CD8-positive, alpha-beta memory T cell (primary cell): Measurements from ENCODE around the gene MUC20. TPM values are rescaled to one million over a fixed set of nuclear protein-coding genes. Genes with fewer than 3 reads are reported as not detected.
A peak's percentile ranks its signal among the peaks of the same experiment; 100 is the strongest.

Source experiments
- CTCF ChIA-PET: fragments of 350-600 bp; sonication (Branson Sonifier 250); formaldehyde crosslinking; loops from one replicate; lab custom pipeline; 2021; ENCODE audit warnings: antibody characterized with exemption; lab: Charles Lee
- POLR2A ChIA-PET: fragments of 350-600 bp; sonication (Branson Sonifier 250); formaldehyde crosslinking; loops from one replicate; lab custom pipeline; 2021; ENCODE audit warnings: antibody characterized with exemption; lab: Charles Lee
- DNase-seq, 5 donors: peaks; one replicate each; pipeline versions ENCODE4 v3.0.0 to v3.0.0-alpha.2; 2020 to 2022; ENCODE audit warnings: mixed read lengths in 1 of 5
- H3K27ac ChIP-seq: one replicate; pipeline ENCODE4 v1.7.0; 2013; ENCODE audit warnings: low read depth, mild to moderate bottlenecking, low read length, moderate library complexity
- H3K27me3 ChIP-seq: 2 replicates; pipeline ENCODE4 v1.7.0; 2013; ENCODE audit warnings: low read length, mild to moderate bottlenecking; ENCODE audit not compliant: insufficient read depth, poor library complexity, severe bottlenecking
- H3K36me3 ChIP-seq: 2 replicates; pipeline ENCODE4 v1.7.0; 2013; ENCODE audit warnings: mild to moderate bottlenecking, low read length, moderate library complexity; ENCODE audit not compliant: insufficient read depth
- H3K4me1 ChIP-seq: 2 replicates; pipeline ENCODE4 v1.7.0; 2013; ENCODE audit warnings: mild to moderate bottlenecking, low read length, moderate library complexity; ENCODE audit not compliant: insufficient read depth
- H3K4me3 ChIP-seq: 2 replicates; pipeline ENCODE4 v1.7.0; 2013; ENCODE audit warnings: mild to moderate bottlenecking, low read length
- H3K9me3 ChIP-seq: 2 replicates; pipeline ENCODE4 v1.7.0; 2013; ENCODE audit warnings: mild to moderate bottlenecking, low read length
- H3K27ac Mint-ChIP-seq, 8 donors: one replicate each; pipeline ENCODE4 v1.8.0; 2020 to 2021; ENCODE audit warnings: mixed read lengths in 8 of 8, mild to moderate bottlenecking in 6 of 8, inconsistent platforms in 3 of 8, moderate library complexity in 3 of 8
- H3K27me3 Mint-ChIP-seq, 2 donors: one replicate each; pipeline ENCODE4 v1.8.0; 2020 to 2021; ENCODE audit warnings: mixed read lengths in 2 of 2, mild to moderate bottlenecking in 1 of 2, moderate library complexity in 1 of 2
- H3K36me3 Mint-ChIP-seq, 3 donors: one replicate each; pipeline ENCODE4 v1.8.0; 2020 to 2021; ENCODE audit warnings: mixed read lengths in 3 of 3, inconsistent platforms in 1 of 3, mild to moderate bottlenecking in 1 of 3
- H3K4me1 Mint-ChIP-seq, 3 donors: one replicate each; pipeline ENCODE4 v1.8.0; 2020 to 2021; ENCODE audit warnings: mixed read lengths in 3 of 3, inconsistent platforms in 1 of 3, mild to moderate bottlenecking in 1 of 3
- H3K4me3 Mint-ChIP-seq, 7 donors: one replicate each; pipeline ENCODE4 v1.8.0; 2020 to 2021; ENCODE audit warnings: mixed read lengths in 7 of 7, mild to moderate bottlenecking in 6 of 7, moderate library complexity in 4 of 7, inconsistent platforms in 2 of 7
- H3K9me3 Mint-ChIP-seq, 5 donors: one replicate each; pipeline ENCODE4 v1.8.0; 2020 to 2022; ENCODE audit warnings: mixed read lengths in 5 of 5, mild to moderate bottlenecking in 3 of 5, moderate library complexity in 2 of 5, inconsistent platforms in 1 of 5
- polyA plus RNA-seq: library from polyadenylated mRNA; unstranded; fragments of 300-500 nt; fragmentation: Illumina TruSeq; gene quantifications from one replicate; pipeline ENCODE4 v1.2.3, GENCODE V29; 2021
- total RNA-seq, 2 experiments: library from RNA; stranded (reverse); gene quantifications; one replicate each; pipeline ENCODE4 v1.2.3, GENCODE V29; 2021

The MUC20 gene
- total and polyA plus RNA-seq, 3 experiments from 2014 or later = 0.95 to 0.96 TPM; not detected in 1

GRCh38 chr3:195761567-195762248, 40.9 kb downstream of the MUC20 start:
- Mint-ChIP-seq H3K4me3 (peak overlapping the region in 1 of 7 donors; percentile 26), H3K27me3 (peaks cover 22 to 56% of the 10 kb centered on the region in 2 donors), H3K9me3 (no peaks in the 10 kb centered on the region), H3K36me3 (no peaks in the 10 kb centered on the region), H3K27ac (no peak overlapping the region), H3K4me1 (peaks cover 3 to 5% (median 5%) of the 10 kb centered on the region in 3 donors)
- ChIA-PET POLR2A (no interaction called here), CTCF (no interaction called here)
- Histone ChIP-seq H3K27ac (no peak overlapping the region), H3K9me3 (no peaks in the 10 kb centered on the region), H3K4me3 (no peak overlapping the region), H3K4me1 (no peaks in the 10 kb centered on the region), H3K36me3 (no peaks in the 10 kb centered on the region), H3K27me3 (peaks cover 3% of the 10 kb centered on the region)
- no peak for DNase-seq

GRCh38 chr3:195762249-195762585, 41.4 kb downstream of the MUC20 start:
- DNase-seq = no peak
- Histone ChIP-seq H3K27ac (no peak overlapping the region), H3K4me3 (no peak overlapping the region), H3K9me3 (no peaks in the 10 kb centered on the region), H3K36me3 (no peaks in the 10 kb centered on the region), H3K4me1 (no peaks in the 10 kb centered on the region), H3K27me3 (peaks cover 3% of the 10 kb centered on the region)
- Mint-ChIP-seq H3K27ac (no peak overlapping the region), H3K4me3 (no peak overlapping the region), H3K9me3 (no peaks in the 10 kb centered on the region), H3K36me3 (no peaks in the 10 kb centered on the region), H3K27me3 (peaks cover 20 to 51% of the 10 kb centered on the region in 2 donors), H3K4me1 (peaks cover 0 to 3% (median 0%) of the 10 kb centered on the region in 3 donors)
- CTCF ChIA-PET = no interaction called here
- POLR2A ChIA-PET = no interaction called here

GRCh38 chr3:195762611-195763010, 41.8 kb downstream of the MUC20 start:
- H3K36me3 Mint-ChIP-seq = no peaks in the 10 kb centered on the region
- Histone ChIP-seq H3K4me3 (no peak overlapping the region), H3K36me3 (no peaks in the 10 kb centered on the region), H3K27ac (no peak overlapping the region), H3K9me3 (no peaks in the 10 kb centered on the region), H3K27me3 (peaks cover 3% of the 10 kb centered on the region), H3K4me1 (no peaks in the 10 kb centered on the region)
- no peak overlapping the region for H3K27ac Mint-ChIP-seq
- POLR2A ChIA-PET = no interaction called here
- peaks cover 0 to 2% (median 0%) of the 10 kb centered on the region in 3 donors for H3K4me1 Mint-ChIP-seq
- CTCF ChIA-PET = no interaction called here
- no peak for DNase-seq
- H3K27me3 Mint-ChIP-seq = peaks cover 18 to 49% of the 10 kb centered on the region in 2 donors
- H3K4me3 Mint-ChIP-seq = no peak overlapping the region
- no peaks in the 10 kb centered on the region for H3K9me3 Mint-ChIP-seq

GRCh38 chr3:195763076-195763830, 42.5 kb downstream of the MUC20 start:
- ChIA-PET POLR2A (no interaction called here), CTCF (no interaction called here)
- Mint-ChIP-seq H3K27ac (no peak overlapping the region), H3K4me1 (no peaks in the 10 kb centered on the region), H3K36me3 (no peaks in the 10 kb centered on the region), H3K9me3 (no peaks in the 10 kb centered on the region), H3K27me3 (peaks cover 12 to 44% of the 10 kb centered on the region in 2 donors), H3K4me3 (no peak overlapping the region)
- Histone ChIP-seq H3K4me3 (no peak overlapping the region), H3K27ac (no peak overlapping the region), H3K4me1 (no peaks in the 10 kb centered on the region), H3K27me3 (no peaks in the 10 kb centered on the region), H3K36me3 (no peaks in the 10 kb centered on the region), H3K9me3 (no peaks in the 10 kb centered on the region)
- no peak for DNase-seq

- no peaks in the 10 kb centered on the region for H3K4me1 ChIP-seq
- ChIA-PET POLR2A (no interaction called here), CTCF (no interaction called here)
- no peaks in the 10 kb centered on the region for H3K27me3 ChIP-seq
- no peak overlapping the region for H3K4me3 Mint-ChIP-seq
- DNase-seq = no peak
- H3K4me3 ChIP-seq = no peak overlapping the region
- H3K9me3 Mint-ChIP-seq = no peaks in the 10 kb centered on the region
- H3K27ac ChIP-seq = no peak overlapping the region
- H3K36me3 Mint-ChIP-seq = no peaks in the 10 kb centered on the region
- H3K9me3 ChIP-seq = no peaks in the 10 kb centered on the region
- H3K36me3 ChIP-seq = no peaks in the 10 kb centered on the region
- H3K27ac Mint-ChIP-seq = peak overlapping the region in 2 of 8 donors; percentile 19 to 24
- no peaks in the 10 kb centered on the region for H3K4me1 Mint-ChIP-seq
- peaks cover 12 to 39% of the 10 kb centered on the region in 2 donors for H3K27me3 Mint-ChIP-seq
These were observed 43.4 kb downstream of the MUC20 start for GRCh38 chr3:195763843-195764825.

GRCh38 chr3:195764961-195765706, 44.4 kb downstream of the MUC20 start:
- H3K27ac ChIP-seq = no peak overlapping the region
- no peak for DNase-seq
- Mint-ChIP-seq H3K9me3 (no peaks in the 10 kb centered on the region), H3K27ac (no peak overlapping the region), H3K4me1 (no peaks in the 10 kb centered on the region), H3K27me3 (peaks cover 12 to 29% of the 10 kb centered on the region in 2 donors), H3K36me3 (no peaks in the 10 kb centered on the region), H3K4me3 (no peak overlapping the region)
- no peaks in the 10 kb centered on the region for H3K4me1 ChIP-seq
- CTCF ChIA-PET = no interaction called here
- H3K27me3 ChIP-seq = no peaks in the 10 kb centered on the region
- H3K36me3 ChIP-seq = no peaks in the 10 kb centered on the region
- no peaks in the 10 kb centered on the region for H3K9me3 ChIP-seq
- no peak overlapping the region for H3K4me3 ChIP-seq
- POLR2A ChIA-PET = no interaction called here

GRCh38 chr3:195766671-195767070, 45.9 kb downstream of the MUC20 start:
- Mint-ChIP-seq H3K4me1 (no peaks in the 10 kb centered on the region), H3K36me3 (no peaks in the 10 kb centered on the region), H3K4me3 (no peak overlapping the region), H3K27me3 (peaks cover 5 to 16% of the 10 kb centered on the region in 2 donors), H3K27ac (no peak overlapping the region), H3K9me3 (no peaks in the 10 kb centered on the region)
- DNase-seq = no peak
- H3K4me1 ChIP-seq = no peaks in the 10 kb centered on the region
- H3K27me3 ChIP-seq = no peaks in the 10 kb centered on the region
- POLR2A ChIA-PET = no interaction called here
- CTCF ChIA-PET = no interaction called here
- no peaks in the 10 kb centered on the region for H3K36me3 ChIP-seq
- no peaks in the 10 kb centered on the region for H3K9me3 ChIP-seq
- H3K4me3 ChIP-seq = no peak overlapping the region
- H3K27ac ChIP-seq = no peak overlapping the region
